WTC11 (cell line): ENCODE data around the gene PCBP1. TPM values are rescaled to one million over a fixed set of nuclear protein-coding genes. Genes with fewer than 3 reads are reported as not detected.
"Not testable (repeated sequence)": the region's sequence is repeated elsewhere in the genome, so short reads cannot be mapped to it uniquely, and the experiment has no call there.

Source experiments
- ATAC-seq: fragments of 200-7000 bp; cut with Tn5 transposase; 2 replicates; pipeline ENCODE4 v1.10.0; 2021; ENCODE audit warnings: mild to moderate bottlenecking, moderate library complexity
- CTCF ChIA-PET: fragments of 300-600 bp; sonication (Branson Sonifier 250); formaldehyde crosslinking; loops from one replicate; lab custom pipeline; 2021; ENCODE audit warnings: antibody characterized with exemption; lab: Charles Lee
- POLR2A ChIA-PET: fragments of 350-600 bp; sonication (Branson Sonifier 250); formaldehyde crosslinking; loops from one replicate; lab custom pipeline; 2021; ENCODE audit warnings: antibody characterized with exemption; lab: Charles Lee
- DNase-seq: peaks from one replicate; pipeline ENCODE4 v3.0.0; 2021; ENCODE audit warnings: low spot score
- H3K27ac Mint-ChIP-seq: 2 replicates; pipeline ENCODE4 v1.8.0; 2021; ENCODE audit warnings: mixed read lengths
- H3K27me3 Mint-ChIP-seq: 2 replicates; pipeline ENCODE4 v1.8.0; 2021; ENCODE audit warnings: low read depth, mild to moderate bottlenecking, moderate library complexity, mixed read lengths
- H3K36me3 Mint-ChIP-seq: 2 replicates; pipeline ENCODE4 v1.8.0; 2021; ENCODE audit warnings: mixed read lengths
- H3K4me1 Mint-ChIP-seq: 2 replicates; pipeline ENCODE4 v1.8.0; 2022; ENCODE audit warnings: mixed read lengths
- H3K4me3 Mint-ChIP-seq: 2 replicates; pipeline ENCODE4 v1.8.0; 2021; ENCODE audit warnings: mild to moderate bottlenecking, moderate library complexity, mixed read lengths
- H3K9me3 Mint-ChIP-seq: 2 replicates; pipeline ENCODE4 v1.8.0; 2021; ENCODE audit warnings: mixed read lengths
- AFF4 ChIP-seq: sonication (generic); formaldehyde crosslinking; IDR thresholded peaks from 2 replicates; pipeline ENCODE4 v1.8.1; 2023; ENCODE audit warnings: mild to moderate bottlenecking, missing genetic modification reagents, borderline replicate concordance
- ATF2 ChIP-seq: sonication (generic); formaldehyde crosslinking; IDR thresholded peaks from 2 replicates; pipeline ENCODE4 v1.8.1; 2022; ENCODE audit warnings: low read depth, missing genetic modification reagents, borderline replicate concordance
- CREB1 ChIP-seq: sonication (generic); formaldehyde crosslinking; IDR thresholded peaks from 2 replicates; pipeline ENCODE4 v1.8.0; 2023; ENCODE audit warnings: mild to moderate bottlenecking, missing genetic modification reagents
- E2F1 ChIP-seq: sonication (generic); formaldehyde crosslinking; IDR thresholded peaks from 2 replicates; pipeline ENCODE4 v1.8.0; 2022; ENCODE audit warnings: mild to moderate bottlenecking, missing genetic modification reagents
- ETV6 ChIP-seq: sonication (generic); formaldehyde crosslinking; IDR thresholded peaks from 2 replicates; pipeline ENCODE4 v1.8.1; 2022; ENCODE audit warnings: mild to moderate bottlenecking, missing genetic modification reagents
- FOXJ3 ChIP-seq: sonication (generic); formaldehyde crosslinking; IDR thresholded peaks from 2 replicates; pipeline ENCODE4 v1.9.0; 2021; ENCODE audit warnings: missing genetic modification reagents, mild to moderate bottlenecking, borderline replicate concordance
- GABPB1 ChIP-seq: sonication (generic); formaldehyde crosslinking; IDR thresholded peaks from 2 replicates; pipeline ENCODE4 v1.8.1; 2023; ENCODE audit warnings: mild to moderate bottlenecking, missing genetic modification reagents
- KAT7 ChIP-seq: sonication (generic); formaldehyde crosslinking; IDR thresholded peaks from 2 replicates; pipeline ENCODE4 v1.8.1; 2023; ENCODE audit warnings: missing genetic modification reagents, mild to moderate bottlenecking, borderline replicate concordance
- MLX ChIP-seq: sonication (generic); formaldehyde crosslinking; IDR thresholded peaks from 2 replicates; pipeline ENCODE4 v1.8.1; 2023; ENCODE audit warnings: mild to moderate bottlenecking, missing genetic modification reagents, moderate library complexity
- MYBL2 ChIP-seq: sonication (generic); formaldehyde crosslinking; IDR thresholded peaks from 2 replicates; pipeline ENCODE4 v1.8.1; 2023; ENCODE audit warnings: mild to moderate bottlenecking, moderate library complexity, missing genetic modification reagents
- NFATC4 ChIP-seq: fragments of 250-450 bp; sonication (Bioruptor Pico); IDR thresholded peaks from 2 replicates; pipeline ENCODE4 v1.9.0; 2021; ENCODE audit warnings: mild to moderate bottlenecking
- RELA ChIP-seq: sonication (generic); formaldehyde crosslinking; IDR thresholded peaks from 2 replicates; pipeline ENCODE4 v1.8.1; 2022; ENCODE audit warnings: missing genetic modification reagents, mild to moderate bottlenecking, borderline replicate concordance
- SMAD3 ChIP-seq: sonication (generic); formaldehyde crosslinking; IDR thresholded peaks from 2 replicates; pipeline ENCODE4 v1.8.0; 2022; ENCODE audit warnings: missing genetic modification reagents, mild to moderate bottlenecking, borderline replicate concordance
- USF1 ChIP-seq: sonication (generic); formaldehyde crosslinking; IDR thresholded peaks from 2 replicates; pipeline ENCODE4 v1.8.0; 2022; ENCODE audit warnings: mild to moderate bottlenecking, missing genetic modification reagents
- ZNF423 ChIP-seq: fragments of 250-450 bp; sonication (Bioruptor Pico); IDR thresholded peaks from 2 replicates; pipeline ENCODE4 v2.1.2; 2022; ENCODE audit warnings: mild to moderate bottlenecking, moderate library complexity
- total RNA-seq: library from RNA; stranded (reverse); gene quantifications from 3 replicates; pipeline ENCODE4 v1.2.3, GENCODE V29; 2021

PCBP1 gene
- total RNA-seq, 1 experiment from 2014 or later, result 489 TPM

GRCh38 chr2:70050631-70051425, 36.4 kb upstream of the PCBP1 start:
- Mint-ChIP-seq H3K9me3 (no peaks in the 10 kb centered on the region; the same call in 1 of the 2 replicates), H3K27me3 (no peaks in the 10 kb centered on the region), H3K36me3 (peaks cover 30% of the 10 kb centered on the region), H3K4me1 (0 out of 2 replicates have a peak, but pooled peaks cover 2% of the 10 kb centered on the region), H3K4me3 (no peak overlapping the region), H3K27ac (no peak overlapping the region)
- no peak for ATAC-seq
- no peak for TF ChIP-seq GABPB1 (CRISPR knock-in tag)
- TF ChIP-seq SMAD3 (CRISPR knock-in tag), result no peak
- no peak for TF ChIP-seq ETV6 (CRISPR knock-in tag)
- no peak for TF ChIP-seq NFATC4 (CRISPR knock-in tag)
- no peak for TF ChIP-seq KAT7 (CRISPR knock-in tag)
- TF ChIP-seq FOXJ3, result no peak
- TF ChIP-seq ZNF423 (CRISPR knock-in tag), result no peak
- no peak for TF ChIP-seq CREB1
- TF ChIP-seq AFF4 (CRISPR knock-in tag), result no peak
- no peak for TF ChIP-seq ATF2
- TF ChIP-seq RELA, result no peak
- TF ChIP-seq E2F1 (CRISPR knock-in tag), result no peak
- TF ChIP-seq USF1 (CRISPR knock-in tag), result no peak
- TF ChIP-seq MYBL2 (CRISPR knock-in tag), result no peak
- TF ChIP-seq MLX (CRISPR knock-in tag), result no peak
- POLR2A ChIA-PET, result no interaction called here
- CTCF ChIA-PET, result no interaction called here
- no peak for DNase-seq

- H3K27ac Mint-ChIP-seq, POLR2A ChIA-PET, H3K4me3 Mint-ChIP-seq, CTCF ChIA-PET, H3K27me3 Mint-ChIP-seq, H3K4me1 Mint-ChIP-seq, ATAC-seq, DNase-seq, H3K9me3 Mint-ChIP-seq: not testable (repeated sequence)
- peaks cover 39% of the 10 kb centered on the region for H3K36me3 Mint-ChIP-seq
Observed at GRCh38 chr2:70055259-70055658, 32.0 kb upstream of the PCBP1 start.
